Fibroblast of gingiva (primary cell): ENCODE data around the gene HSPA12A.

Source experiments
- DNase-seq: peaks from one replicate; pipeline ENCODE4 v3.0.0-alpha.2; 2011; ENCODE audit warnings: low read depth

HSPA12A gene

GRCh38 chr10:116741391-116742351, 695 bp downstream of the HSPA12A start:
- DNase-seq = no peak

GRCh38 chr10:116740971-116741370, 1.4 kb downstream of the HSPA12A start:
- DNase-seq = no peak

DNA sequence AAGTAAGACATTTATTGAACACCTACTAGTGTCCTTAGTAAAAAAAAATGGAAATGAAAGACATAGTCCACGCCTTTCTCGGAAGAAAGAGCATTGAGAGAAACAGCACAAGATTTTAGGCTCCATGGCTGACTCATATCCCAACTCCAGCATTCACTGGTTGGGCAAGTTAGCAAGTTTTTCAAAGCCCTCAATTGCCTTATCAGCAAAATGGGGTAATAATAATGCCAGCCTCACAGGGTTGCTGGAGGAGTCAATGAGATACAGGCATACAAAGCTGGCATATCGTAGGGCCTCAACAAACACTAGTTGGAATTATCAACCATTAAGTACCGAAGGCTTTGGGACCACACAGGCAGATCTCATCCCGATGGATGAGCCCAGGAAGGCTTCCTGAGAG, 4.0 kb downstream of the HSPA12A start:
- DNase-seq = no peak

GRCh38 chr10:116737627-116738327, 4.6 kb downstream of the HSPA12A start:
- DNase-seq = no peak

GRCh38 chr10:116733566-116733965, 8.8 kb downstream of the HSPA12A start:
- no peak for DNase-seq

GRCh38 chr10:116732573-116732972, 9.8 kb downstream of the HSPA12A start:
- no peak for DNase-seq

- DNase-seq = no peak
Observed at GRCh38 chr10:116730464-116731260, 11.7 kb downstream of the HSPA12A start.

GRCh38 chr10:116729243-116729642, 13.1 kb downstream of the HSPA12A start:
- no peak for DNase-seq

DNA sequence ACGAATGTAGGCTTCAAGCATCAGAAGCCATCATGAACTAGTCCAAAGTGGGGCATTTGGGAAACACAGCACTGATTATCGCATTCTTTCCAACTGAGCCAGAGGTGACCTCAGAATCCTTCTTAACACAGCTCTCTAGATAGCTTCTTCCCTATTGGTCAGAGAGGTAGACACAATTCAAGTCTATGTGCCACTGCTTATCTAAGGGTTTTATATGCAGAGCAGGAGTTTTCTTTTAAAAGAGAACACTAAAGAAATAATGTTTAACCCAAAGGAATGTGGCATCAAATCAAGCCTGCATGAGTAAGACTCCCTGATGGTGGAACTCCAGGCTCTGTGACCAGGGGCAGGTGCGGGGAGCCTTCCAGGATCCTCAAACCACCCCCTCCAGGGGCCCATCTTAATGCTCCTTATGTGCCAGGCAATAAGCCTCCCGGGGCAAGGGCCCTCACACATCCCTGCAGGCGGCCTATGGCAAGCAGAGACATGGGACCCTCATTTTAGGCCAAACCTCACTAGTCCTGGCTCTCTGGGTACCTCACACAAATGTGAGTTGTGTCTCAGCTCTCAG, 13.8 kb downstream of the HSPA12A start:
- DNase-seq = no peak

GRCh38 chr10:116723428-116724281, 18.7 kb downstream of the HSPA12A start:
- DNase-seq = no peak

- DNase-seq = no peak
Observed at GRCh38 chr10:116722736-116723427, 19.5 kb downstream of the HSPA12A start.

DNA sequence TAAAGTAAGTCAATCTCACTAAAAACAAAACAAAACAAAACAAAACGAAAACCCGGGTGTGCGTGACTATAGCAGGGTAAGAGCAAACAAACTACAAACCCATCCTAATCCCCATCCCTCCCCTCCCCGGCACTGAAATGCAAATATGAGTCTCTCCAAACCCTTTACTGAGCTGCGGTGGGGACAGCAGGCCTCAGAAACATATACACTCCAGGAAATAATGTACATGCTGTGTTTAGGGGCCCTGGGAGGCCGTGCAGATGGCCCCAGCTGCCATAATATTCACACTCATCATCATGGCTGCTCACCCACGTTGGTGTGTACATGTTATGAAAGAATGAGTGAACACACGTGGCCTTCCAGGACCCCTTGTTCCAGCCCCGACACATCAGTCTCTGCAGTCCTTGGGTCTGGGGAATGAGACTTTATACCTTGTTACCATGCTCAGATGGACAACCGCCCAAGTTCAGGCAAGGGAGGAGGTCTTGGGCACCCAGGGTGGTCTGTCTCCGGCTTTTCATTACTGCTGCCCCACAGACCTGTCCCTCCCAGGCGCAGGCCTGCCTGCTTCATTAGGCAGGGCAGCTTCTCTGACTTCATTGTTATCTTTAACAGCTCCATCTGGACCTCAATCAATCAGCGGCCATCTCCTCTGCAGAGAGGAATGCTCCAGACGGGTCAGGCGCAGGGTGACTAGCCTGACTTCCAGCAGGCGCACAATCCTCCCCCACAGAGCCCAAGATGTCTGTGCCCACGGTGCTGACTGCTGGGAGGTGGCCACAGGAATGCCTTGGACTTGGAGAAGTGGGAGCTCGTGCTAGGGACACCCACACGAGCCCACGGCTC, 20.6 kb downstream of the HSPA12A start:
- DNase-seq = no peak

GRCh38 chr10:116720668-116721546, 21.5 kb downstream of the HSPA12A start:
- DNase-seq = no peak

DNA sequence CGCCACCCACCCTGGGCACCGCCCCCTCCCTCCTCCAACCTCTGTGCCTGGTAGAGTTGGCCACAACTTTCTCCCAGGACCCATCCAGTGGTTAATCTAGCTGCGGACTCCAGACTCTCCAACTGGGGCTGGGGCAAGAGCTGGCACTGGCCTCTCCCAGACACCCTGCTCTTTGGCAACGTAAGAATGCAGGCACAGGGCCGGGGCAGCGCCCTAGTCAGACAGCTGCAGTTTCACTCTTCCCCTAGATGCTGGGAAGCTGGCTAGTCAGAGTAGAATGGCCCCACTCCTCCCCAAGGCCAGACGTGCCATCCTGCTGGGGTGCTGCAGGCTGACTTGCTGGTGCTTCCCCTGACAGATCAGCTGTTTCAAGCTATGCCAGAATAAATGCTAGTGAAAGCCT, 22.1 kb downstream of the HSPA12A start:
- no peak for DNase-seq

DNA sequence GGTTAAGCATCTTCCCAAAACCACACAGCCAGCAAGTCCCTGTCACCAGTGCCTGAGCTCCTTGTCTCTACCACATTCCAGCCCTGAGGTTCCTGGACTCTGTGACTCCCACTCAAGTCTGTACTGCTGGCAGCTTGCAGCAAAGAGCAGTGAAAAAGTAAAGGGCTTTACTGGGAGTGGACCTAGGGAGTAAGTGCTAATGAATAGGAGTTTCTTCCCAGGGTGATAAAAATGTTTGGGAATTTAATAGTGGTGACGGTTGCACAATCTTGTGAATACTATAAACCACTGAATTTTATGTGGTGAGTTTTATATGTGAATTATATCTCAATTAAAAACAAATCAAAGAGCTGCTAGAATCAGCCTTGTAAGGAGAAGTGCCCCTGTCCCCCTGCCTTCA, 22.6 kb downstream of the HSPA12A start:
- no peak for DNase-seq

GRCh38 chr10:116718058-116718457, 24.3 kb downstream of the HSPA12A start:
- DNase-seq = no peak

- DNase-seq = no peak
Observed at GRCh38 chr10:116716381-116716780, 26.0 kb downstream of the HSPA12A start.

DNA sequence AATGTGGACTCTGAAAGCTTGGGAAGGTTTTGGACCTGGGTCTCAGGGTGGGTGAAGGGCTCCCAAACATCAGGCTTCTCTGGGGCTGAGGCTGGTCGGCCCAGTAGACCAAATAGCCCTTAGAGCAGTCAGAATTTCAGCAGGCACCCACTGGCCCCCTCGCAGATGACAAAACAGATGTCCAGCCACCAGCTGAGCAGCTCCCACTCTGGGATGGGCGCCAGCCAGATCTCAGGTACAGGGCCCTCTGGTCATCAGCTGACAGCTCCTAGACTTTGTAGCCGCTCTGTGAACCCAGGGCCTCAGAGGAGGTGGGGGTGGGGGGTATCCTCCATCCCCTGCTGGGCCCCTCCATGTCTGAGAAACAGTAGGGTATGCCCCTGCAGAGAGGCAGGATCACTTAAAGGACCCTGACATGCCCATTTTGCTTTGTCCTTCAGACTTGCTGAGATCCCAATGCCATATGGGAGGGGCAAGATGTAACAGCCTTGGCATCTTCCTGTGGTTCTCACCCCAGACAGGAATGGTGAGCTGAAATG, 26.5 kb downstream of the HSPA12A start:
- no peak for DNase-seq
